Tibial nerve (tissue), 4 donors: ENCODE results near the gene PMEL.

ENCODE experiments used
- EP300 ChIP-seq, 2 donors: sonication (generic); formaldehyde crosslinking; IDR thresholded peaks; one replicate each; pipeline ENCODE4 v1.6.1; 2017; ENCODE audit warnings: antibody characterized with exemption in 2 of 2, mild to moderate bottlenecking in 1 of 2
- POLR2A ChIP-seq, 2 donors: fragments of 450-650 bp; IDR thresholded peaks; one replicate each; pipeline ENCODE4 v1.6.1; 2017; ENCODE audit warnings: antibody characterized with exemption in 2 of 2, mild to moderate bottlenecking in 2 of 2, moderate library complexity in 2 of 2
- TF ChIP-seq, protein P1 (sequence below), 5 experiments: fragments of 200-600 bp in 3 of 5; fragments of 450-650 bp in 2 of 5; sonication (generic) in 3 of 5; IDR thresholded peaks; one replicate each; pipeline ENCODE4 v1.5.1; 2016 to 2019; ENCODE audit warnings: antibody characterized with exemption in 5 of 5, mild to moderate bottlenecking in 3 of 5, moderate library complexity in 2 of 5

DNA sequence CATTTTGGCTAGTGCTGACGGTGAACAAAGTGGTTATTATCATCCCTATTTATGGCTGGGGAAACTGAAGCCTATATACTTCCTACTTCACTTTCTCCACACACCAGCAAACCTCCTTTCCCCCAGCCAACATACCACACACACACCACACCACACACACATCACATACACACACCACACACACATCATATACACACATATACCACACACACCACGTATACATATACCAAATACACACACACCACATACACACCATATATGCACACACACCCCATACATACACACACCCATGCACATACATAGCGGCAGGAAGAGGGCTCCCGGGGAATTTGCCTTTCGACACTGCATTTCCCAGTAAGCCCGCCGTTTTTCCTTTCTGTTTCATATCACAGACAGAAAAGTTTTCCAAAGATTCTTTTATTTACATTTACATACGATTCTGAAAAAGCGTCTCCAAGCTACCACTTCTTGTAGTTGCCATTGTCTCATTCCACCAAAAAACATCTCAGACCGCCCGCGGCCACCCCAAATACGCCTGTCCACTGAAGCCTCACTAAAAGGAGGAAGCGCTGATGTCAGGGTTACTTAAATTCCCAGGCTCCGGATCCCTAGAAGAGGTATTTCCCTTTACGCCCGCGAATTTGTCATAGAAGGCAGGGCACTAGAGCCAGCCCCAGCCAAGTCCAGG lies 7.2 kb upstream of the PMEL start:
- TF ChIP-seq, protein P1, sequence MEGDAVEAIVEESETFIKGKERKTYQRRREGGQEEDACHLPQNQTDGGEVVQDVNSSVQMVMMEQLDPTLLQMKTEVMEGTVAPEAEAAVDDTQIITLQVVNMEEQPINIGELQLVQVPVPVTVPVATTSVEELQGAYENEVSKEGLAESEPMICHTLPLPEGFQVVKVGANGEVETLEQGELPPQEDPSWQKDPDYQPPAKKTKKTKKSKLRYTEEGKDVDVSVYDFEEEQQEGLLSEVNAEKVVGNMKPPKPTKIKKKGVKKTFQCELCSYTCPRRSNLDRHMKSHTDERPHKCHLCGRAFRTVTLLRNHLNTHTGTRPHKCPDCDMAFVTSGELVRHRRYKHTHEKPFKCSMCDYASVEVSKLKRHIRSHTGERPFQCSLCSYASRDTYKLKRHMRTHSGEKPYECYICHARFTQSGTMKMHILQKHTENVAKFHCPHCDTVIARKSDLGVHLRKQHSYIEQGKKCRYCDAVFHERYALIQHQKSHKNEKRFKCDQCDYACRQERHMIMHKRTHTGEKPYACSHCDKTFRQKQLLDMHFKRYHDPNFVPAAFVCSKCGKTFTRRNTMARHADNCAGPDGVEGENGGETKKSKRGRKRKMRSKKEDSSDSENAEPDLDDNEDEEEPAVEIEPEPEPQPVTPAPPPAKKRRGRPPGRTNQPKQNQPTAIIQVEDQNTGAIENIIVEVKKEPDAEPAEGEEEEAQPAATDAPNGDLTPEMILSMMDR (IDR thresholded peaks at IDR 0.05): no peak
- TF ChIP-seq EP300 (IDR thresholded peaks at IDR 0.05): peak in 1 of 2 donors; percentile 69
- TF ChIP-seq POLR2A (IDR thresholded peaks at IDR 0.05): peak; percentile 49 to 51
